Activated B cell treated with CpG ODN at 0.5 μM for 24 hours (primary cell): Measurements from ENCODE around the gene NPEPL1. TPM values are rescaled to one million over a fixed set of nuclear protein-coding genes. Genes with fewer than 3 reads are reported as not detected.
"Not testable (repeated sequence)": the region's sequence is repeated elsewhere in the genome, so short reads cannot be mapped to it uniquely, and the experiment has no call there.

Experiments
- ATAC-seq: fragments of 200-7000 bp; cut with Tn5 transposase; one replicate; pipeline ENCODE4 v1.10.0; 2021; ENCODE audit warnings: low read depth, mild to moderate bottlenecking, moderate library complexity
- CTCF ChIA-PET: fragments of 350-600 bp; sonication (Branson Sonifier 250); formaldehyde crosslinking; loops from one replicate; lab custom pipeline; 2021; ENCODE audit warnings: antibody characterized with exemption; lab: Charles Lee
- POLR2A ChIA-PET: fragments of 350-600 bp; sonication (Branson Sonifier 250); formaldehyde crosslinking; loops from one replicate; lab custom pipeline; 2021; ENCODE audit warnings: antibody characterized with exemption; lab: Charles Lee
- DNase-seq: peaks from one replicate; pipeline ENCODE4 v3.0.0; 2022
- H3K27ac Mint-ChIP-seq: one replicate; pipeline ENCODE4 v1.8.0; 2020; ENCODE audit warnings: mixed read lengths
- H3K27me3 Mint-ChIP-seq: one replicate; pipeline ENCODE4 v1.8.0; 2021; ENCODE audit warnings: mixed read lengths
- H3K36me3 Mint-ChIP-seq: one replicate; pipeline ENCODE4 v1.8.0; 2021; ENCODE audit warnings: low read depth, mixed read lengths
- H3K4me1 Mint-ChIP-seq: one replicate; pipeline ENCODE4 v1.8.0; 2021; ENCODE audit warnings: mixed read lengths
- H3K4me3 Mint-ChIP-seq: one replicate; pipeline ENCODE4 v1.8.0; 2020; ENCODE audit warnings: mild to moderate bottlenecking, mixed read lengths
- H3K9me3 Mint-ChIP-seq: one replicate; pipeline ENCODE4 v1.8.0; 2020; ENCODE audit warnings: mixed read lengths
- intact Hi-C: fragments of 100-400 bp; cut with micrococcal nuclease; formaldehyde crosslinking; loops from one replicate; pipeline ENCODE4 v1.15.1; 2024
- total RNA-seq: library from RNA; stranded (reverse); gene quantifications from 2 replicates; pipeline ENCODE4 v1.2.3, GENCODE V29; 2022
- TF ChIP-seq, protein P1 (sequence below): fragments of 200-600 bp; IDR thresholded peaks from one replicate; pipeline ENCODE4 v1.8.0; 2022; ENCODE audit warnings: antibody characterized with exemption, mild to moderate bottlenecking

NPEPL1 gene
- total RNA-seq, 1 donor from 2014 or later, result 21.5 TPM

DNA sequence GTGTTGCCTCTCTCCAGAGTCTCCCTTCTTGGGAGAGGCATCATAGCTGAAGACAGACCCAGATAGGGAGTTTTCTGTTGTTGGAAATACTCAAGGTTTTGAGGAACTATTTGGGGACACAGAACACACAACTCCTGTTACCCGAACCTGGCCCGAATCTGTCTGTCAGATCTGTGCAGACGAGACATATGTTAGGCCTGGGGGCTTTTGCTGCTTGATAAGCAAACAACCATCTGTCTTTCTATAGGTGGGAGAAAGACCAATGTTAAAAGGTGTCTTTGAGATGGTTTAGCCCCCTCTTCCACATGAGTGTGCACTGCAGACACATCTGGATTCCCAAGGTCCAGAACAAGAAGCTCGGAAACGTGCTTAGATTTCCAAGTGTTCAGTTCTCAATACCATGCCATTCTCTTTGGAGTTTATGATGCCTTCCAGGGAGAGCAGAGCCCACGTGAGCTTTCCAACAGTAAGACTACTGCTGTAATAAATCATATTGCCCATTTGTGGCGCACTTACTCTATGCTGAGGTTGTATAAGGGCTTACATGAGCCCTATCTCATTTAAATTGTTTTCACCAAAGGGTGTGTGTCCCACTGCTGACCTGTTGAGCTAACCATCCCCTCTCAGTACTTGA lies 45.3 kb upstream of the NPEPL1 start:
- Mint-ChIP-seq H3K27ac (no peak overlapping the region), H3K27me3 (peaks cover 9% of the 10 kb centered on the region), H3K9me3 (no peaks in the 10 kb centered on the region), H3K4me1 (peaks cover 6% of the 10 kb centered on the region), H3K4me3 (no peak overlapping the region), H3K36me3 (peaks cover 11% of the 10 kb centered on the region)
- intact Hi-C loops, result no loop called here
- POLR2A ChIA-PET, result no interaction called here
- TF ChIP-seq, protein P1, sequence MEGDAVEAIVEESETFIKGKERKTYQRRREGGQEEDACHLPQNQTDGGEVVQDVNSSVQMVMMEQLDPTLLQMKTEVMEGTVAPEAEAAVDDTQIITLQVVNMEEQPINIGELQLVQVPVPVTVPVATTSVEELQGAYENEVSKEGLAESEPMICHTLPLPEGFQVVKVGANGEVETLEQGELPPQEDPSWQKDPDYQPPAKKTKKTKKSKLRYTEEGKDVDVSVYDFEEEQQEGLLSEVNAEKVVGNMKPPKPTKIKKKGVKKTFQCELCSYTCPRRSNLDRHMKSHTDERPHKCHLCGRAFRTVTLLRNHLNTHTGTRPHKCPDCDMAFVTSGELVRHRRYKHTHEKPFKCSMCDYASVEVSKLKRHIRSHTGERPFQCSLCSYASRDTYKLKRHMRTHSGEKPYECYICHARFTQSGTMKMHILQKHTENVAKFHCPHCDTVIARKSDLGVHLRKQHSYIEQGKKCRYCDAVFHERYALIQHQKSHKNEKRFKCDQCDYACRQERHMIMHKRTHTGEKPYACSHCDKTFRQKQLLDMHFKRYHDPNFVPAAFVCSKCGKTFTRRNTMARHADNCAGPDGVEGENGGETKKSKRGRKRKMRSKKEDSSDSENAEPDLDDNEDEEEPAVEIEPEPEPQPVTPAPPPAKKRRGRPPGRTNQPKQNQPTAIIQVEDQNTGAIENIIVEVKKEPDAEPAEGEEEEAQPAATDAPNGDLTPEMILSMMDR, result no peak
- ATAC-seq (no peak), DNase-seq (no peak)
- CTCF ChIA-PET, result no interaction called here

DNA sequence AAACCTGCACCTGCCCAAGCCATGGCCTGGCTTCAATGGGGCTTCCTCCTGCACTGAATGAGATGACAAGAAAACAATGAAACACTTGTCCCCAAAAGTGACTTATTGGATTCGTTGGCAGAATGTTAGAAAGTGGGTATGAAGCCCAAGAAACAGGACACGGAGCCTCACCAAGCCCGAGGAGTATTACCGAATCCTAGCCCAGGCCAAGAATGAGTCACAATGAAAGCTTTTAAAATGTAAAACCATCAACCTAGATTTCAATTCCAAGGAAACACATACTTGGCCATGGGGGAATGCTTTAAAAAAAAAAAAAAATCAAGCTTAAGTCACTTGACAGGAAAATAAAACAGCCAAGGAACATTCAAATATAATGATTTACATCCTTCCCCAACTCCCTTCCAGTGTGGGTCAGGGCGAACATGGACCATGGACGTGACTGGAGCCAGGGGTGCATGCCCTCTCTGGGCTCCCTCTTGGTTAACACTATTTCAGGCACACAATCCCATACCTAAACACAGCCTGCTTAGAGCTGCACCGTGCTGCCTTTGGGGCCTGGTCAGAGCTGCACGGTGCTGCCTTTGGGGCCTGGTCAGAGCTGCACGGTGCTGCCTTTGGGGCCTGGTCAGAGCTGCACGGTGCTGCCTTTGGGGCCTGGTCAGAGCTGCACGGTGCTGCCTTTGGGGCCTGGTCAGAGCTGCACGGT lies 44.7 kb upstream of the NPEPL1 start:
- H3K27ac Mint-ChIP-seq, result no peak overlapping the region

DNA sequence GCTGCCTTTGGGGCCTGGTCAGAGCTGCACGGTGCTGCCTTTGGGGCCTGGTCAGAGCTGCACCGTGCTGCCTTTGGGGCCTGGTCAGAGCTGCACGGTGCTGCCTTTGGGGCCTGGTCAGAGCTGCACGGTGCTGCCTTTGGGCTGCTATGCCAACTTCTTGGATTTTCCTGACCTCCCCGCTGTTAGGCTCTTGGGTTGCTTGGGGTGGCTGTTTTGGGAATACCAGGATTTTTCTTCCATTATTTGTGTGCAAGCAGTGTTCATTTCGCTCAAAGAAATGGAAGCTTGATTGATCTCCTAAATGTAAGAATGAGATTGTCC lies 44.1 kb upstream of the NPEPL1 start:
- H3K27ac Mint-ChIP-seq, POLR2A ChIA-PET, ATAC-seq, intact Hi-C loops, CTCF ChIA-PET, DNase-seq, H3K27me3 Mint-ChIP-seq, H3K9me3 Mint-ChIP-seq: not testable (repeated sequence)
- H3K4me1 Mint-ChIP-seq, result peaks cover 17% of the 10 kb centered on the region
- H3K4me3 Mint-ChIP-seq, result peak overlapping the region; percentile 75
- H3K36me3 Mint-ChIP-seq, result peaks cover 13% of the 10 kb centered on the region

More for the DNA sequence above, 44.7 kb upstream of the NPEPL1 start:
- peaks cover 13% of the 10 kb centered on the region for H3K36me3 Mint-ChIP-seq
- ChIA-PET POLR2A (no interaction called here), CTCF (no interaction called here)
- TF ChIP-seq, protein P1, result no peak
- no peaks in the 10 kb centered on the region for H3K9me3 Mint-ChIP-seq
- ATAC-seq, result no peak
- DNase-seq, result no peak
- peaks cover 12% of the 10 kb centered on the region for H3K4me1 Mint-ChIP-seq
- intact Hi-C loops, result no loop called here
- H3K4me3 Mint-ChIP-seq, result no peak overlapping the region
- H3K27me3 Mint-ChIP-seq, result peaks cover 3% of the 10 kb centered on the region

DNA sequence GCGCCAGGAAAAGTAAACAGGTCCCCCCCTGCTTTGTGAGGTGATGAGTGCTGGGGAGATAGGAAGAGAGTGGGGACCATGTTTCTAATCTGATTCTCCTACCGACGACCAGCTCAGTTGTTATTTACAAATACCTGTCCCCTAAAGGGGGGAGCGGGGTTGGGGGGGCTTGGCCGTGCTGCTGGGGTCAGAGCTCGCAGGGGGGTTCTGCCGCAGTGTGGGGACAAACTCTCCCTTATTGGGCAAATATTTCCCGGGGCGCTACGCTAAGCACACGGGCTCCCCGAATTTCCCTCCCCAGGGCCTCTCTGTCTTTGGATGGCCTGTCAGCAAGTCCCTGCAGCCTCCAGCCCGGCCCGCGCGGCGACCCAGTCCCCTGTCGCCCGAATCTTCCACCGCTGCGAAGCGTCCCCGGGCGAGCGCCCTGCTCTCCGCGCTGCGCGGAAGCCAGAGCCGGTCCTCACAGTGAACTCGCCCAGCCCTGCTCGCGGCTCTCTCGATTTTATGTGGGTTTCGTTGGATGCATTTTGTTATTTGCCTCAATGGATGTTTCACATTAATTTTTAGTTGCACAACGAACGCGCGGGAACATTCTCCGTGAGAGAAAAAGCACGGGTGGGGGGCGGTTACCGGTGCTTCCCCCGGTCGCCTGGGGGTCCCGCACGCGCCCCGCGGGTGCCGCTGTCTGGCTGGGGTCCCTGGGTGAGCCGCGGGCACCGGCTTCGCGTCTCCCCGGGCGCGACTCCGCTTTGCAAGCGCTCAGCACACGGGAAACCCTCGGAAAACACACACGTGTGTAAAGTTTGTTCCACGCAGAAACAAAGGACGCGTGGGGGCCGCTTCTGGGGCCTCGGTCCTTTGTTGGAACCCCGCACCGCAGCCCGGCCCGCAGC lies 43.1 kb upstream of the NPEPL1 start:
- intact Hi-C loops, result loop anchor here (1.0 to 10.0 kb wide), 6 partner anchors 15 to 1293 kb away; partner anchors contain the start of genes ATP5F1E, CTSZ, FAM217B and GNAS
- Mint-ChIP-seq H3K9me3 (no peaks in the 10 kb centered on the region), H3K4me3 (peak overlapping the region; percentile 75), H3K27me3 (no peaks in the 10 kb centered on the region), H3K27ac (peak overlapping the region; percentile 69), H3K4me1 (peaks cover 18% of the 10 kb centered on the region), H3K36me3 (peaks cover 13% of the 10 kb centered on the region)
- peak; percentile 37 for DNase-seq
- TF ChIP-seq, protein P1, result no peak
- ChIA-PET POLR2A (interaction anchor here (3.1 kb wide), 1 partner anchor 342 kb away, joined by 27 read pairs; no protein-coding TSS in a partner anchor), CTCF (interaction anchor here (0.6 to 1.1 kb wide), 3 partner anchors 300 to 438 kb away, joined by 3 read pairs; no protein-coding TSS in a partner anchor)
- no peak for ATAC-seq

DNA sequence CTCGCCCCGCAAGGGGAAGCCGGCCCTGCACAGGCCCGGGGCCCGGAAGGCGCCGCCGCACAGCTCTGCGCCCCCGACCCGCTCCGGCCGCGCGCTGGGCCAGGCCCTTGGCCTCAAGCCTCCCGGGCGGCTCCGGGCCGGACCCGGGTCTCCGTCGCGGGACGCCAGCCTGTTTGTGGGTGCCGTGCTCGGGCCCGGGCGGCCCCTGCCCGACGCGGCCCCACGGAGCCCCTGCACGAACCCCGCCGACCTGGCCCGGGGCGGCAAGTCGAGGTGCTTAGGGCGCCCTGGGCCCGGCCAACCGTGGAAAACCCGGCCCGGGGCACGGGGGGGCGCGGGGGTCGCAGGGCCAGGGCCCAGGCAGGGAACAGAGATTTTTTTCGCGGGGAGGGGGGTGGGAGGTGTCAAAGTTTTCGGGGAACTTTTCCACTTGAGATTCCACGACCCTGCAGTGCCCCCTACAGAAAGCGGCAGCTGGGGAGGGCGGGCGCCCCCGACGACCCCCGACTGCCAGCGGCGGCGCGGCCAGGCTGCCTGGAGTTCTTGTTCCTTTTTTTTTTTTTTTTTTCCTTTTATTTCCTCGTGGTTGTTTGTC lies 42.3 kb upstream of the NPEPL1 start:
- Mint-ChIP-seq H3K4me1 (peaks cover 18% of the 10 kb centered on the region), H3K9me3 (no peaks in the 10 kb centered on the region), H3K27me3 (no peaks in the 10 kb centered on the region), H3K27ac (peak overlapping the region; percentile 93), H3K4me3 (peak overlapping the region; percentile 97), H3K36me3 (peaks cover 13% of the 10 kb centered on the region)
- TF ChIP-seq, protein P1, result no peak
- ATAC-seq (peak; percentile 7), DNase-seq (peak; percentile 54)
- POLR2A ChIA-PET, result interaction anchor here (0.7 to 3.1 kb wide), 14 partner anchors 8 to 1259 kb away, joined by 4 to 45 read pairs (median 9); partner anchors contain the start of genes NPEPL1, PRELID3B, RAB22A and RBM38
- intact Hi-C loops, result loop anchor here (1.0 to 10.0 kb wide), 6 partner anchors 16 to 1292 kb away; partner anchors contain the start of genes ATP5F1E, CTSZ, FAM217B and GNAS
- CTCF ChIA-PET, result interaction anchor here (0.6 to 1.4 kb wide), 7 partner anchors 10 to 439 kb away, joined by 3 to 7 read pairs (median 3); no protein-coding TSS in a partner anchor
